GM12878 (cell line): ENCODE measurements around the gene OR4D6. TPM values are rescaled to one million over a fixed set of nuclear protein-coding genes. Genes with fewer than 3 reads are reported as not detected.
"Not testable (repeated sequence)": the region's sequence is repeated elsewhere in the genome, so short reads cannot be mapped to it uniquely, and the experiment has no call there.

Source experiments
- ATAC-seq: fragments of 200-7000 bp; cut with Tn5 transposase; 3 replicates; pipeline ENCODE4 v1.9.1; 2020; ENCODE audit warnings: mild to moderate bottlenecking, moderate library complexity
- BruUV-seq: library from RNA; stranded (reverse); fragments of 400-500 nt; replicated peaks from 2 replicates; lab custom pipeline; 2021; lab: Mats Ljungman, UMichigan
- CTCF ChIA-PET: fragments of 300-600 bp; sonication (Branson Sonifier 250); formaldehyde crosslinking; extraction: SDS; loops from one replicate; lab custom pipeline; 2021; ENCODE audit warnings: inconsistent platforms; lab: Yijun Ruan, JAX
- POLR2A ChIA-PET: fragments of 350-600 bp; formaldehyde crosslinking; extraction: SDS; loops from one replicate; lab custom pipeline; 2021; ENCODE audit warnings: inconsistent platforms; lab: Charles Lee
- RAD21 ChIA-PET: fragments of 300-600 bp; sonication (Branson Sonifier 250); formaldehyde crosslinking; loops from one replicate; lab custom pipeline; 2023; ENCODE audit warnings: antibody characterized with exemption; ENCODE audit not compliant: unreplicated experiment; lab: Charles Lee
- SMC1A ChIA-PET: fragments of 300-600 bp; sonication (Branson Sonifier 250); formaldehyde crosslinking; loops from one replicate; lab custom pipeline; 2023; ENCODE audit not compliant: unreplicated experiment, uncharacterized antibody; lab: Charles Lee
- DNase-seq: peaks from one replicate; pipeline ENCODE4 v3.0.0-alpha.2; 2011; ENCODE audit warnings: low read depth, low spot score
- FAIRE-seq: peaks from 3 replicates; lab custom pipeline; 2011; peaks lifted over from hg19 to GRCh38; lab: Jason Lieb, UNC
- H2AFZ ChIP-seq: 2 replicates; pipeline ENCODE4 v1.6.0; 2011; ENCODE audit warnings: low read depth, low read length, control low read depth; ENCODE audit not compliant: control insufficient read depth
- H3K27ac ChIP-seq: 2 replicates; pipeline ENCODE4 v1.5.1; 2011; ENCODE audit warnings: control low read depth; ENCODE audit not compliant: control insufficient read depth, insufficient read depth
- H3K27me3 ChIP-seq, 2 experiments: replicated peaks in 1 of 2; 2 replicates each; pipeline versions ENCODE4 v1.6.0 to v1.6.1; 2011; ENCODE audit warnings: low read length in 1 of 2; ENCODE audit not compliant: control insufficient read depth in 2 of 2, insufficient read depth in 2 of 2
- H3K36me3 ChIP-seq, 2 experiments: 2 replicates each; pipeline ENCODE4 v1.5.1; 2011; ENCODE audit warnings: low read length in 1 of 2; ENCODE audit not compliant: control insufficient read depth in 2 of 2, insufficient read depth in 2 of 2
- H3K4me1 ChIP-seq: 2 replicates; pipeline ENCODE4 v1.6.1; 2011; ENCODE audit warnings: mild to moderate bottlenecking, low read length, moderate library complexity, mixed read lengths; ENCODE audit not compliant: control insufficient read depth, insufficient read depth
- H3K4me2 ChIP-seq: 2 replicates; pipeline ENCODE4 v1.6.0; 2011; ENCODE audit warnings: control low read depth; ENCODE audit not compliant: control insufficient read depth, insufficient read depth
- H3K4me3 ChIP-seq: fragments of 200-600 bp; sonication (generic); 2 replicates; pipeline ENCODE4 v1.5.1; 2016
- H3K79me2 ChIP-seq: 2 replicates; pipeline ENCODE4 v1.6.0; 2011; ENCODE audit warnings: low read length; ENCODE audit not compliant: control insufficient read depth, insufficient read depth
- H3K9ac ChIP-seq: 2 replicates; pipeline ENCODE4 v1.8.0; 2011; ENCODE audit warnings: low read length, control low read depth, mixed read lengths; ENCODE audit not compliant: control insufficient read depth, insufficient read depth
- H3K9me3 ChIP-seq: replicated peaks from 3 replicates; pipeline ENCODE4 v1.5.1; 2011; ENCODE audit warnings: mild to moderate bottlenecking, low read length; ENCODE audit not compliant: control insufficient read depth, insufficient read depth
- H4K20me1 ChIP-seq: 2 replicates; pipeline ENCODE4 v1.6.0; 2011; ENCODE audit not compliant: control insufficient read depth, insufficient read depth
- ESRRA ChIP-seq: IDR thresholded peaks from 2 replicates; pipeline ENCODE4 v1.6.1; 2012; ENCODE audit warnings: mild to moderate bottlenecking, low read length, improper control_type of control experiment
- REST ChIP-seq: IDR thresholded peaks from 2 replicates; pipeline ENCODE4 v1.6.1; 2012; ENCODE audit warnings: mild to moderate bottlenecking, low read depth, low read length
- ZNF274 ChIP-seq: IDR thresholded peaks from one replicate; pipeline ENCODE4 v1.8.0; 2011; ENCODE audit not compliant: insufficient read length, insufficient read depth
- WGBS: methylation state at CpG from one replicate; pipeline ENCODE4 v1.1.6; 2016; ENCODE audit warnings: low lambda C conversion rate; ENCODE audit not compliant: insufficient replicate concordance, insufficient coverage; ENCODE audit errors: missing lambda C conversion rate; 5-methylcytosine and 5-hydroxymethylcytosine counted together
- in situ Hi-C: fragments of 300-500 bp; cut with MboI; formaldehyde crosslinking; loops from 9 replicates; pipeline ENCODE4 v1.14.3; 2018; ENCODE audit warnings: mixed read lengths
- intact Hi-C: fragments of 100-400 bp; cut with micrococcal nuclease; formaldehyde crosslinking; loops from one replicate; pipeline ENCODE4 v1.14.2; 2022; ENCODE audit not compliant: unreplicated experiment
- polyA plus RNA-seq, 11 experiments: library from polyadenylated mRNA; depleted of rRNA in 4 of 11; unstranded in 6 of 11; stranded (reverse) in 5 of 11; fragments of >200 nt; fragmentation: Nextera tagmentation in 4 of 11; fragmentation: Illumina TruSeq in 1 of 11; extraction: Ambion mirVana in 4 of 11; extraction: Trizol in 1 of 11; gene quantifications; 1 replicate in 1 of 11; 2 replicates in 10 of 11; pipeline versions ENCODE4 v1.2.1 to v1.2.3, GENCODE V29; 2011 to 2016; ENCODE audit warnings: inconsistent platforms in 2 of 11, missing spikeins in 2 of 11, low read depth in 1 of 11
- total RNA-seq, 4 experiments: library from RNA; depleted of rRNA in 3 of 4; stranded (reverse); fragments of >200 nt in 3 of 4; fragmentation: Illumina TruSeq in 1 of 4; extraction: Trizol in 1 of 4; gene quantifications; 2 replicates each; pipeline versions ENCODE4 v1.2.1 to v1.2.3, GENCODE V29; 2013 to 2021

Gene OR4D6
- total and polyA plus RNA-seq, 10 of the 15 experiments (the other 5 are each of a cell fraction or from before 2014, with no cell fraction given): not detected

- TF ChIP-seq ESRRA (no peak), ZNF274 (no peak)
Measured at GRCh38 chr11:59437770-59438169, 19.0 kb upstream of the OR4D6 start (continued).

GRCh38 chr11:59445624-59446023, 11.1 kb upstream of the OR4D6 start:
- DNase-seq, FAIRE-seq, POLR2A ChIA-PET, in situ Hi-C loops, H3K36me3 ChIP-seq, H3K27ac ChIP-seq, H2AFZ ChIP-seq, H3K9ac ChIP-seq, H4K20me1 ChIP-seq, H3K27me3 ChIP-seq, RAD21 ChIA-PET, H3K79me2 ChIP-seq, H3K4me2 ChIP-seq, ATAC-seq, CTCF ChIA-PET, SMC1A ChIA-PET, H3K4me3 ChIP-seq, intact Hi-C loops, BruUV-seq, H3K9me3 ChIP-seq, H3K4me1 ChIP-seq: not testable (repeated sequence)
- WGBS: 0% methylated on average over 1 of the region's 1 CpG

- Histone ChIP-seq H3K27me3 (no peaks in the 10 kb centered on the region), H3K4me2 (no peak overlapping the region), H3K36me3 (no peaks in the 10 kb centered on the region), H3K27ac (no peak overlapping the region), H3K79me2 (no peaks in the 10 kb centered on the region), H3K4me3 (no peak overlapping the region), H3K9me3 (no peaks in the 10 kb centered on the region; the same call in 1 of the 3 replicates), H3K9ac (no peak overlapping the region), H3K4me1 (no peaks in the 10 kb centered on the region), H4K20me1 (no peaks in the 10 kb centered on the region), H2AFZ (no peak overlapping the region)
- DNase-seq (no peak), ATAC-seq (no peak), FAIRE-seq (no peak)
- POLR2A ChIA-PET: no interaction called here
- SMC1A ChIA-PET: no interaction called here
- intact Hi-C loops (no loop called here), in situ Hi-C loops (no loop called here)
- 7% methylated on average over 2 of the region's 2 CpGs for WGBS
- TF ChIP-seq REST: no peak
- no TSS peak for BruUV-seq
- RAD21 ChIA-PET: no interaction called here
- CTCF ChIA-PET: no interaction called here
Measured at GRCh38 chr11:59448484-59448883, 8.3 kb upstream of the OR4D6 start.
